GM21367 (cell line): ENCODE results near the gene FRMD4A.

Experiments
- ATAC-seq: cut with Tn5 transposase; IDR thresholded peaks from one replicate; pipeline ENCODE4 v1.9.1; 2021; ENCODE audit not compliant: unreplicated experiment

FRMD4A gene

GRCh38 chr10:14023673-14024328, 306.9 kb downstream of the FRMD4A start:
- no peak for ATAC-seq

- ATAC-seq = no peak
Observed at GRCh38 chr10:14022954-14023672, 307.6 kb downstream of the FRMD4A start.

GRCh38 chr10:14022052-14022451, 308.7 kb downstream of the FRMD4A start:
- ATAC-seq = no peak

GRCh38 chr10:14020037-14020664, 310.6 kb downstream of the FRMD4A start:
- no peak for ATAC-seq

GRCh38 chr10:14017467-14017866, 313.3 kb downstream of the FRMD4A start:
- ATAC-seq = no peak

GRCh38 chr10:14016931-14017333, 313.8 kb downstream of the FRMD4A start:
- ATAC-seq = no peak

GRCh38 chr10:14016011-14016536, 314.6 kb downstream of the FRMD4A start:
- ATAC-seq = no peak

GRCh38 chr10:14014423-14014822, 316.3 kb downstream of the FRMD4A start:
- ATAC-seq = no peak

- ATAC-seq = no peak
Observed at GRCh38 chr10:14010769-14011574, 319.8 kb downstream of the FRMD4A start.

- ATAC-seq = no peak
Observed at GRCh38 chr10:14010101-14010558, 320.6 kb downstream of the FRMD4A start.

- no peak for ATAC-seq
Observed at GRCh38 chr10:14009371-14010100, 321.2 kb downstream of the FRMD4A start.

GRCh38 chr10:14008740-14009080, 322.0 kb downstream of the FRMD4A start:
- no peak for ATAC-seq

GRCh38 chr10:14004536-14004935, 326.2 kb downstream of the FRMD4A start:
- ATAC-seq = no peak

- ATAC-seq = no peak
Observed at GRCh38 chr10:14003517-14004184, 327.1 kb downstream of the FRMD4A start.

GRCh38 chr10:14001298-14002040, 329.3 kb downstream of the FRMD4A start:
- ATAC-seq = no peak

GRCh38 chr10:13998163-13998835, 332.4 kb downstream of the FRMD4A start:
- ATAC-seq = no peak

- ATAC-seq = no peak
Observed at GRCh38 chr10:13997650-13998049, 333.1 kb downstream of the FRMD4A start.

- ATAC-seq = no peak
Observed at GRCh38 chr10:13994932-13995331, 335.8 kb downstream of the FRMD4A start.

- no peak for ATAC-seq
Observed at GRCh38 chr10:13993673-13994089, 337.0 kb downstream of the FRMD4A start.
